ENCODE results near the gene DIPK1B.

GRCh38 chr9:136690104-136690805 is 22.1 kb upstream of the DIPK1B start:
- no peak for TF ChIP-seq SPI1 (IDR thresholded peaks at IDR 0.05; ENCODE audit: borderline replicate concordance, low read depth)
- no peak for TF ChIP-seq CTCF (IDR thresholded peaks at IDR 0.05; ENCODE audit: insufficient read depth, low read length)
- TF ChIP-seq POLR2AphosphoS5 (IDR thresholded peaks at IDR 0.05; ENCODE audit: low read depth): no peak
